ENCODE measurements around the gene TRAPPC2.
A peak's percentile ranks its signal among the peaks of the same experiment; 100 is the strongest.

TRAPPC2 gene

GRCh38 chrX:13666836-13667235 lies 67.6 kb downstream of the TRAPPC2 start:
- TF ChIP-seq, protein P1, sequence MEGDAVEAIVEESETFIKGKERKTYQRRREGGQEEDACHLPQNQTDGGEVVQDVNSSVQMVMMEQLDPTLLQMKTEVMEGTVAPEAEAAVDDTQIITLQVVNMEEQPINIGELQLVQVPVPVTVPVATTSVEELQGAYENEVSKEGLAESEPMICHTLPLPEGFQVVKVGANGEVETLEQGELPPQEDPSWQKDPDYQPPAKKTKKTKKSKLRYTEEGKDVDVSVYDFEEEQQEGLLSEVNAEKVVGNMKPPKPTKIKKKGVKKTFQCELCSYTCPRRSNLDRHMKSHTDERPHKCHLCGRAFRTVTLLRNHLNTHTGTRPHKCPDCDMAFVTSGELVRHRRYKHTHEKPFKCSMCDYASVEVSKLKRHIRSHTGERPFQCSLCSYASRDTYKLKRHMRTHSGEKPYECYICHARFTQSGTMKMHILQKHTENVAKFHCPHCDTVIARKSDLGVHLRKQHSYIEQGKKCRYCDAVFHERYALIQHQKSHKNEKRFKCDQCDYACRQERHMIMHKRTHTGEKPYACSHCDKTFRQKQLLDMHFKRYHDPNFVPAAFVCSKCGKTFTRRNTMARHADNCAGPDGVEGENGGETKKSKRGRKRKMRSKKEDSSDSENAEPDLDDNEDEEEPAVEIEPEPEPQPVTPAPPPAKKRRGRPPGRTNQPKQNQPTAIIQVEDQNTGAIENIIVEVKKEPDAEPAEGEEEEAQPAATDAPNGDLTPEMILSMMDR (IDR thresholded peaks at IDR 0.05; ENCODE audit: extremely low read depth, missing control alignments): no peak

DNA sequence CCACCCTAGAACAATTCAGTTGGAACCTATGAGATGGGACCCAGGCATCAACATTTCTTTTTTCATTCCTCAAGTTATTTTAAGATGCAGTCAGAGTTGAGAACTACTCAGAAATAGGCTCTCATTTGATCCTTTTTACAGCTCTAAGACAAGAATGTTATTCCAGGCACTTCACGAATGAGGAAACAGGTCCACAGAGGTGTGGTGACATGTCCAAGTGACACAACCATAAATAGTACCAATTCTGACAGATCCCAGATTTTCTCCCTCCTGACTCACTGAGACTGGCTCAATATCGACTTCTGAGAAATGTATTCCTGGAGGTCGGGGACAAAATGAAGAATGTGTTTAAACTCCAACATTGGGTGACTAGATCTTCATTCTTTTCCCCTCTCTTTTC lies 70.4 kb downstream of the TRAPPC2 start:
- DNase-seq (ENCODE audit: low spot score): no peak
- TF ChIP-seq, protein P1 (IDR thresholded peaks at IDR 0.05; ENCODE audit: extremely low read depth, missing control alignments): no peak

More at GRCh38 chrX:13666836-13667235, 67.6 kb downstream of the TRAPPC2 start:
- no peak for DNase-seq (ENCODE audit: low spot score)

DNA sequence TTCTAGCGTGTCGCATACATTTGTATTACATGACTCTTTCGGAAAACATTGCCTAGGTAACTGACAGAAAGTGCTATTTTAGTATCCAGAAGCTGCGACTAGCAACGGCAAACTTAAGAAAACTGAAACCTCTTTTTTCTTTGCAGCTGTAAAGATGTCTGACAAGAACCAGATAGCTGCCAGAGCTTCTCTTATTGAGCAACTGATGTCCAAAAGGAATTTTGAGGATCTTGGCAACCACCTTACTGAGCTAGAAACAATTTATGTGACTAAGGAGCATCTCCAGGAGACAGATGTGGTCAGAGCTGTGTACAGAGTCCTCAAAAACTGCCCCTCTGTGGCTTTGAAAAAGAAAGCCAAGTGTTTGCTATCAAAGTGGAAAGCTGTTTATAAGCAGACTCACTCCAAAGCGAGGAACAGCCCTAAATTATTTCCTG lies 72.0 kb downstream of the TRAPPC2 start:
- TF ChIP-seq, protein P1 (IDR thresholded peaks at IDR 0.05; ENCODE audit: extremely low read depth, missing control alignments): no peak

More for the DNA sequence above, 72.0 kb downstream of the TRAPPC2 start:
- DNase-seq (ENCODE audit: low spot score): peak; percentile 3
